GM12891 (cell line): Measurements from ENCODE around the gene IL6R.

Source experiments
- DNase-seq: peaks from one replicate; pipeline ENCODE4 v3.0.0; 2011; ENCODE audit warnings: low spot score; ENCODE audit not compliant: insufficient read length
- FAIRE-seq: peaks from 2 replicates; lab custom pipeline; 2011; peaks lifted over from hg19 to GRCh38; lab: Jason Lieb, UNC
- PAX5 ChIP-seq: IDR thresholded peaks from 2 replicates; pipeline ENCODE4 v1.6.1; 2011; ENCODE audit warnings: low read length, moderate library complexity, mild to moderate bottlenecking; ENCODE audit not compliant: insufficient read depth, severe bottlenecking
- POLR2A ChIP-seq: IDR thresholded peaks from 2 replicates; pipeline ENCODE4 v1.6.1; 2011; ENCODE audit warnings: low read depth, low read length, control low read depth
- POLR2AphosphoS5 ChIP-seq: IDR thresholded peaks from 2 replicates; pipeline ENCODE4 v1.6.1; 2011; ENCODE audit warnings: low read depth, low read length, control low read depth
- POU2F2 ChIP-seq: IDR thresholded peaks from 2 replicates; pipeline ENCODE4 v1.6.1; 2011; ENCODE audit warnings: low read depth, mild to moderate bottlenecking, control low read depth, low read length, moderate library complexity
- SPI1 ChIP-seq: IDR thresholded peaks from 2 replicates; pipeline ENCODE4 v1.6.1; 2011; ENCODE audit warnings: low read depth, low read length, control low read depth
- TAF1 ChIP-seq: IDR thresholded peaks from 2 replicates; pipeline ENCODE4 v1.6.1; 2011; ENCODE audit warnings: low read depth, low read length, control low read depth

Gene IL6R

GRCh38 chr1:154489695-154490274 lies 84.6 kb downstream of the IL6R start:
- FAIRE-seq (no peak), DNase-seq (no peak)
- TF ChIP-seq SPI1, result no peak
- TF ChIP-seq POU2F2, result no peak
- TF ChIP-seq POLR2AphosphoS5, result no peak
- TF ChIP-seq TAF1, result no peak

- FAIRE-seq, result no peak
- TF ChIP-seq TAF1, result no peak
- TF ChIP-seq POLR2A, result no peak
- no peak for TF ChIP-seq POLR2AphosphoS5
- no peak for TF ChIP-seq POU2F2
- TF ChIP-seq SPI1, result no peak
- no peak for TF ChIP-seq PAX5
- no peak for DNase-seq
Measured at GRCh38 chr1:154490317-154490716, 85.2 kb downstream of the IL6R start.

GRCh38 chr1:154492115-154492514 lies 87.0 kb downstream of the IL6R start:
- FAIRE-seq (no peak), DNase-seq (no peak)
- TF ChIP-seq POLR2A (no peak), POLR2AphosphoS5 (no peak), TAF1 (no peak), SPI1 (no peak), POU2F2 (no peak), PAX5 (no peak)

- TF ChIP-seq POLR2A, result no peak
- no peak for TF ChIP-seq TAF1
- no peak for TF ChIP-seq PAX5
- peak; percentile 64 for TF ChIP-seq SPI1
- no peak for TF ChIP-seq POLR2AphosphoS5
- no peak for TF ChIP-seq POU2F2
- FAIRE-seq, result peak; percentile 75
- DNase-seq, result no peak
Measured at GRCh38 chr1:154493276-154493675, 88.1 kb downstream of the IL6R start.

GRCh38 chr1:154495496-154496273 lies 90.5 kb downstream of the IL6R start:
- TF ChIP-seq POU2F2 (no peak), SPI1 (peak; percentile 76)
- no peak for FAIRE-seq
- DNase-seq, result no peak

- DNase-seq, result no peak
- FAIRE-seq, result peak; percentile 63
- TF ChIP-seq POLR2AphosphoS5 (no peak), POLR2A (no peak), TAF1 (no peak), PAX5 (no peak), SPI1 (no peak), POU2F2 (no peak)
Measured at GRCh38 chr1:154496383-154496782, 91.2 kb downstream of the IL6R start.

GRCh38 chr1:154497026-154497806 lies 92.1 kb downstream of the IL6R start:
- peak; percentile 80 for FAIRE-seq
- peak; percentile 73 for TF ChIP-seq PAX5
- TF ChIP-seq POLR2A, result no peak
- peak; percentile 86 for TF ChIP-seq SPI1
- TF ChIP-seq POU2F2, result no peak
- TF ChIP-seq TAF1, result no peak
- TF ChIP-seq POLR2AphosphoS5, result no peak
- no peak for DNase-seq

- FAIRE-seq (no peak), DNase-seq (no peak)
- TF ChIP-seq POLR2A (no peak), TAF1 (no peak), PAX5 (no peak), POU2F2 (no peak), POLR2AphosphoS5 (no peak), SPI1 (no peak)
Measured at GRCh38 chr1:154499446-154499845, 94.3 kb downstream of the IL6R start.

- no peak for FAIRE-seq
- TF ChIP-seq POLR2A (no peak), POU2F2 (no peak), TAF1 (no peak), SPI1 (no peak), PAX5 (no peak), POLR2AphosphoS5 (no peak)
- DNase-seq, result no peak
Measured at GRCh38 chr1:154500533-154500932, 95.4 kb downstream of the IL6R start.

GRCh38 chr1:154501423-154502065 lies 96.4 kb downstream of the IL6R start:
- TF ChIP-seq POLR2A, result no peak
- no peak for TF ChIP-seq POLR2AphosphoS5
- no peak for TF ChIP-seq PAX5
- TF ChIP-seq TAF1, result no peak
- TF ChIP-seq SPI1, result no peak
- no peak for TF ChIP-seq POU2F2
- DNase-seq (no peak), FAIRE-seq (no peak)
